Measurements from ENCODE around the gene CCDC188. TPM values are rescaled to one million over a fixed set of nuclear protein-coding genes. Genes with fewer than 3 reads are reported as not detected.

CCDC188 gene
- total RNA-seq, 3 donors from 2014 or later (not counting 1 experiment from before 2014, with no cell fraction given), result 0.64 TPM; not detected in 2

DNA sequence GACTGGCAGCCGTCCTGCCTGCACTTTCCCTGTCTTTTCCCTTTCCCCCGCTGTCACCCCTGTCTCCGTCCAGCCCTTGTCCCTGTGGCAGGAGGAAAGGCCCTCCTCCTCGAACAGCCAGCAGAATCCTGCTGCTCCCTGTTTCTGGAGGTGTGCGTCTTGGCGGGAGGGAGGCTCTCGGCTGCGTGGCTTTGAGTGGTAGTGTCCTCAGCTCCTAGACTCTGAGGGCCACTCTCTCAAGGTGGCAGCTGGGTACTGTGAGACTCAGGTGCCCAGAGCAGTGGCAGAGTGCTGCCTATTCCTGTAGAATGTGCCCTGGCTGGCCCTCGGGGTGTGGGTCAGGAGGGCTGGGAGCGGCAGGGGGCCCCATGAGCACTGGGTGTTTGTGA, 44.0 kb downstream of the CCDC188 start:
- Histone ChIP-seq H3K4me1 (ENCODE audit: control insufficient read depth, insufficient read depth, low read length) (peaks cover 19% of the 10 kb centered on the region), H3K4me3 (ENCODE audit: low read length) (no peak overlapping the region), H3K27me3 (ENCODE audit: control insufficient read depth, insufficient read depth, low read length) (no peaks in the 10 kb centered on the region), H3K27ac (ENCODE audit: low read length) (no peak overlapping the region), H3K9me3 (ENCODE audit: control insufficient read depth, insufficient read depth, low read length) (no peaks in the 10 kb centered on the region), H3K36me3 (ENCODE audit: control insufficient read depth, insufficient read depth, low read length) (peaks cover 55% of the 10 kb centered on the region)
- H3K27ac Mint-ChIP-seq, result no peak overlapping the region
- H3K36me3 Mint-ChIP-seq, result no peaks in the 10 kb centered on the region
- 97% methylated on average over 10 of the region's 10 CpGs for WGBS (ENCODE audit: insufficient coverage)
- intact Hi-C loops (cut with micrococcal nuclease), result no loop called here
- TF ChIP-seq, protein P1, sequence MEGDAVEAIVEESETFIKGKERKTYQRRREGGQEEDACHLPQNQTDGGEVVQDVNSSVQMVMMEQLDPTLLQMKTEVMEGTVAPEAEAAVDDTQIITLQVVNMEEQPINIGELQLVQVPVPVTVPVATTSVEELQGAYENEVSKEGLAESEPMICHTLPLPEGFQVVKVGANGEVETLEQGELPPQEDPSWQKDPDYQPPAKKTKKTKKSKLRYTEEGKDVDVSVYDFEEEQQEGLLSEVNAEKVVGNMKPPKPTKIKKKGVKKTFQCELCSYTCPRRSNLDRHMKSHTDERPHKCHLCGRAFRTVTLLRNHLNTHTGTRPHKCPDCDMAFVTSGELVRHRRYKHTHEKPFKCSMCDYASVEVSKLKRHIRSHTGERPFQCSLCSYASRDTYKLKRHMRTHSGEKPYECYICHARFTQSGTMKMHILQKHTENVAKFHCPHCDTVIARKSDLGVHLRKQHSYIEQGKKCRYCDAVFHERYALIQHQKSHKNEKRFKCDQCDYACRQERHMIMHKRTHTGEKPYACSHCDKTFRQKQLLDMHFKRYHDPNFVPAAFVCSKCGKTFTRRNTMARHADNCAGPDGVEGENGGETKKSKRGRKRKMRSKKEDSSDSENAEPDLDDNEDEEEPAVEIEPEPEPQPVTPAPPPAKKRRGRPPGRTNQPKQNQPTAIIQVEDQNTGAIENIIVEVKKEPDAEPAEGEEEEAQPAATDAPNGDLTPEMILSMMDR (IDR thresholded peaks at IDR 0.05), result no peak
- DNase-seq (no peak), ATAC-seq (no peak)
- H3K9me3 Mint-ChIP-seq, result no peaks in the 10 kb centered on the region
- no peak overlapping the region for H3K4me3 Mint-ChIP-seq
- H3K27me3 Mint-ChIP-seq (ENCODE audit: low read depth in 2 of 2), result no peaks in the 10 kb centered on the region
- peaks cover 8 to 15% of the 10 kb centered on the region in 2 donors for H3K4me1 Mint-ChIP-seq

DNA sequence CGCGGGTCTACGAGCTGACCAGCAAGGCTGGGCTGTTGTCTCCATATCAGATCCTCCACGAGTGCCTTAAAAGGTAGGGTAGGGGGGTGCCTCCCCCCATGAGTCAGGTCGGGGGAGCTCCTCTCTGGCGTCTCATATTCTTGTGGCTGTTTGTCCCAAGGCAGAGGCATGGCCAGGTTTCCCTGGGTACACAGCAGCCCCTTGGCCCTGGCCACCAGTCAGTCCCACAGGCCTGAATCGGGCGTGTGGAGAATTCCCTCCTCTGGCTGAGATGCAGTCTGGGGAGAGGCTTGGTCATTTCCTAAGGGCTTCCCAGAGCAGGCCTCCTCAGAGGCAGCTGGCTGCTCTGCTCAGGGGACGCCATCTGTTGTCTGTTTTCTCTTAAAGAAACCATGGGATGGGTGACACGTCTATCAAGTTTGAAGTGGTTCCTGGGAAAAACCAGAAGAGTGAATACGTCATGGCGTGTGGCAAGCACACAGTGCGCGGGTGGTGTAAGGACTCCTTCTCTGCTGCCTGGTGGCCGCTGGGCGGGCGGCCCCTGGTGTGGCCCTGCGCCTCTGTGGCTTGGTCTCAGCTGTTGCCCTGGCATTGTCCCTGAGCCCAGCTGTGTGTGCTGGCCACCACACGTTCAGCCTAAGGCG, 44.5 kb downstream of the CCDC188 start:
- no peaks in the 10 kb centered on the region for H3K9me3 ChIP-seq (ENCODE audit: control insufficient read depth, insufficient read depth, low read length)
- ATAC-seq (no peak), DNase-seq (no peak)
- no peak overlapping the region for H3K27ac Mint-ChIP-seq
- H3K27me3 ChIP-seq (ENCODE audit: control insufficient read depth, insufficient read depth, low read length), result no peaks in the 10 kb centered on the region
- no peak overlapping the region for H3K4me3 Mint-ChIP-seq
- H3K4me1 Mint-ChIP-seq, result peaks cover 6 to 13% of the 10 kb centered on the region in 2 donors
- no peak overlapping the region for H3K4me3 ChIP-seq (ENCODE audit: low read length)
- H3K36me3 Mint-ChIP-seq, result no peaks in the 10 kb centered on the region
- TF ChIP-seq, protein P1 (IDR thresholded peaks at IDR 0.05), result no peak
- no peak overlapping the region for H3K27ac ChIP-seq (ENCODE audit: low read length)
- peaks cover 15% of the 10 kb centered on the region for H3K4me1 ChIP-seq (ENCODE audit: control insufficient read depth, insufficient read depth, low read length)
- intact Hi-C loops (cut with micrococcal nuclease), result no loop called here
- WGBS (ENCODE audit: insufficient coverage), result 93% methylated on average over 20 of the region's 20 CpGs
- no peaks in the 10 kb centered on the region for H3K9me3 Mint-ChIP-seq
- no peaks in the 10 kb centered on the region for H3K27me3 Mint-ChIP-seq (ENCODE audit: low read depth in 2 of 2)
- peaks cover 52% of the 10 kb centered on the region for H3K36me3 ChIP-seq (ENCODE audit: control insufficient read depth, insufficient read depth, low read length)

DNA sequence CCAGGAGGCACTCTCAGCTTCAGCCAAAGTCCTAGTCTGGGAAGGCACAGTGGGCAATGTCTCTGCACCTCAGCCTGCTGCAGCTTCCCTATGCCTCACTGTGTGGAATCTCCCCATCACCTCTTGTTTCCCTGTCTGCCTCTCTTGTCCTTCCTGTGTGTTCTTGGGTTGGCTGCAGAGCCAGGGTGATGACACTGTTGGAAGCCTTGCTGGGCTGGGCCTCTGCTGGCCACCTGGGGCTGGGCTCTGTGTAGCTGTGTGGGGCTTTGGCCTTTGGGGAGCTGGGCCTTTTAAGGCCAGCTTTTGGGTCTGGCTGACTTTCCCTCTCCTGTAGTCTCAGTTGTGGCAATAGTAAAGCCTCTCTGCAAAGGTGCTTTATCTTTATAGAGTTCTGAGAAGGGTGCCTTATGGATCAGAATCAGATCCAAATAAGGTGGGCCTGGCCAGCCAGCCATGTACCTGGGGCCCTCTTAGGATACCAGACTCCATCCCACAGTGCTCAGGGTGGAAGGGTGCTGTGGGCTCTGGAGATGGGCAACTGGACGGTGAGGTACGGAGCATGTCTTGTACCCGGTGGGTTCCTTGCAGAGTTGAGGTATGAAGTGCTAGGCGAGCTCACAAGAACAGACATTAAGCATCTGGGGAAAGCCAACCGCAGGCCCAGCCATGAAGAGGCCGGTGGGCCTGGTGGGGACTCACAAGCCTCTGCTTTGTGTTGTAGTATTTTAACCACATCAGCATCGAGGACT, 45.2 kb downstream of the CCDC188 start:
- H3K4me1 Mint-ChIP-seq, result peaks cover 11 to 20% of the 10 kb centered on the region in 2 donors
- Histone ChIP-seq H3K9me3 (ENCODE audit: control insufficient read depth, insufficient read depth, low read length) (no peaks in the 10 kb centered on the region), H3K4me3 (ENCODE audit: low read length) (no peak overlapping the region), H3K36me3 (ENCODE audit: control insufficient read depth, insufficient read depth, low read length) (peaks cover 52% of the 10 kb centered on the region), H3K4me1 (ENCODE audit: control insufficient read depth, insufficient read depth, low read length) (peaks cover 15% of the 10 kb centered on the region), H3K27me3 (ENCODE audit: control insufficient read depth, insufficient read depth, low read length) (no peaks in the 10 kb centered on the region), H3K27ac (ENCODE audit: low read length) (no peak overlapping the region)
- H3K36me3 Mint-ChIP-seq, result no peaks in the 10 kb centered on the region
- H3K27me3 Mint-ChIP-seq (ENCODE audit: low read depth in 2 of 2), result no peaks in the 10 kb centered on the region
- intact Hi-C loops (cut with micrococcal nuclease), result no loop called here
- H3K4me3 Mint-ChIP-seq, result no peak overlapping the region
- WGBS (ENCODE audit: insufficient coverage), result 98% methylated on average over 7 of the region's 7 CpGs
- TF ChIP-seq, protein P1 (IDR thresholded peaks at IDR 0.05), result no peak
- DNase-seq (no peak), ATAC-seq (no peak)
- no peaks in the 10 kb centered on the region for H3K9me3 Mint-ChIP-seq
- H3K27ac Mint-ChIP-seq, result no peak overlapping the region

All from natural killer cell (primary cell).